ENCODE measurements around the gene PLEKHG4B.
"Not testable (repeated sequence)": the region's sequence is repeated elsewhere in the genome, so short reads cannot be mapped to it uniquely, and the experiment has no call there.

The PLEKHG4B gene

GRCh38 chr5:96976-97660, 5.2 kb downstream of the PLEKHG4B start:
- DNase-seq: no peak

DNA sequence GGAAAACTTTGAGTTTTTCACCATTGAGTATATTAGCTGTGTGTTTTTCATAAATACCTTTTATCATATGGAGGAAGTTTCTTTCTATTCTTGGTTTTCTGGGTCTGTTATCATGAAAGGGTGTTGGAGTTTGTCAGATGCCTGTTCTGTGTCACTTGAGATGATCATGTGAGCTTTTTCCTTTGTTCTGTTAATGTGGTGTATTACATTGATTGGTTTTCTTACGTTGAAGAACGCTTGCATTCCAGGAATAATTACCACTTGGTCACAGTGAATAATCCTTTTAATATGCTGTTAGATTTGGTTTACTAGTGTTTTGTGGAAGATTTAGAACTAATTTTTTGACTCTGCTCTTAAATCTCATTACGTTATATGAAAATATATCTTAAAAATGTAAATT, 7.8 kb downstream of the PLEKHG4B start:
- no peak for DNase-seq

DNA sequence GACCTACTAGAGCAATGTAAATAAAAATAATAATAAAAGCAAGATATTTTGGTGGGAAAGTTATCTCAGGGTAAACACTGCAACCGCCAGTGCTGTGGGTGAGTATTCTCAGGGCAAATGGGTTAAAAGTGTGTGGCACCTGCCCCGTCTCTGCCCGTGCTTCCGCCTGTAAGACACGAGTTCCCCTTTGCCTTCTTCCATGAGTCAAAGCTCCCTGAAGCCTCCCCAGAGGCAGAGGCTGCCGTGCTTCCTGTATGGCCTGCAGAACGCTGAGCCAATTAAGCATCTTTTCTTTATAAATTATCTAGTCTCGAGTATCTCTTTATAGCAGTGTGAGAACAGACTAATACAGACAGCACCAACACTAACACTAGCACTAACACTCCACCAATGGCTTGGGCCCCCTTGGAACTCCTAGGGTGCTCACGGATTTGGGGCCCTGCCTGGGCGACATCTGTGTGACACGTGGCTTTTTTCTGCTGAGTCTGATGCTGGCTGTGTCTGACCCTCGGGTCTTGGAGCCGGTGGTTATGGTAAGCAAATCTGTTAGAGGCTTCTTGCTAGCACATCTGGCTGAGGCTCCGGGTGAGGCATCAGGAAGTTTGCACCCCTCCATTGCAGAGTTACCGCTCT, 10.6 kb downstream of the PLEKHG4B start:
- no peak for DNase-seq

DNA sequence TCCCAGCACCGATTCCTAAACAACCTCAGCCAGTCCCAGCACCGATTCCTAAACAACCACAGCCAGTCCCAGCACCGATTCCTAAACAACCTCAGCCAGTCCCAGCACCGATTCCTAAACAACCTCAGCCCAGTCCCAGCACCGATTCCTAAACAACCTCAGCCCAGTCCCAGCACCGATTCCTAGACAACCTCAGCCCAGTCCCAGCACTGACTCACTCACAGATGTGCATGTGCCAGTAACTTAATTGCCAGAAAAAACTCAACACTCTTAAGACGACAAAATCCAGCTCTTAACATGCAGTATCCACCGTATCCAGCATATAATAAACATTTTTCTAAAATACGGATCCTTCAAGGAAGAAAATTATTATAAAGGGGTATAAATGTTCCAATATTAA, 12.1 kb downstream of the PLEKHG4B start:
- DNase-seq: not testable (repeated sequence)

- DNase-seq: no peak
Measured at GRCh38 chr5:104778-105296, 12.9 kb downstream of the PLEKHG4B start.

GRCh38 chr5:105504-106070, 13.6 kb downstream of the PLEKHG4B start:
- DNase-seq: no peak

- DNase-seq: no peak
Measured at GRCh38 chr5:106587-106986, 14.6 kb downstream of the PLEKHG4B start.

DNA sequence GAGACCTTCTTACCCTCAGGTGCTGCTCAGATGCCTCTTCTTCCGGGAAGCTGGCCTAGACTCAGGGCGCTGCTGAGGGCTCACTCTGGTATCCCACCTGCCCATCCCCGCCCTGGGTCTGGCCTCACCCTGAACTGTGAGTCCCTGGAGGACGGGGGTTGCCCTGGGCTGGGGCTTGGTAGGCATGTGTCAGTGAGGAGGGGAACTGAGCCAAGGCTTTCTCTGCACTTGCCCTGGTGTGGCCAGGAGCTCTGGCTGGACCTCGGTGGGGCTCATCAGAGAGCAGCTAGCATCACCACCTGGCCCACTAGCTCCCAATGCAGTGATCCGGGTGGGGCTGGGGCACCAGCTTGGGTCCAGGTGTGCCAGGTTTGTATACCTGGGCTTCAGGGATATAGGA, 15.6 kb downstream of the PLEKHG4B start:
- DNase-seq: no peak

DNA sequence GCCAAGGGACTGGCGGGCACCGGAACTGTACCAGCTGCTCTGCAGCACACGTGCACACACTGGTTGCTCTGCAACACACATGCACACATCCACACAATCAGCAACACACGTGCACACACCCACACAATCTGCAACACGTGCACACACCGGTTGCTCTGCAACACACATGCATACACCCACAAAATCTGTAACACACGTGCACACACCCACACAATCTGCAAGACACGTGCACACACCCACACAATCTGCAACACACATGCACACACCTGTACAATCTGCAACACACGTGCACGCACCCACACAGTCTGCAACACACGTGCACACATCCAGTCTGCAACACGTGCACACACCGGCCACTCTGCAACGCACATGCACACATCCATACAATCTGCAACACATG, 17.9 kb downstream of the PLEKHG4B start:
- no peak for DNase-seq

- DNase-seq: no peak
Measured at GRCh38 chr5:110270-110888, 18.4 kb downstream of the PLEKHG4B start.

GRCh38 chr5:111171-111570, 19.2 kb downstream of the PLEKHG4B start:
- DNase-seq: no peak

GRCh38 chr5:119486-120097, 27.6 kb downstream of the PLEKHG4B start:
- no peak for DNase-seq

DNA sequence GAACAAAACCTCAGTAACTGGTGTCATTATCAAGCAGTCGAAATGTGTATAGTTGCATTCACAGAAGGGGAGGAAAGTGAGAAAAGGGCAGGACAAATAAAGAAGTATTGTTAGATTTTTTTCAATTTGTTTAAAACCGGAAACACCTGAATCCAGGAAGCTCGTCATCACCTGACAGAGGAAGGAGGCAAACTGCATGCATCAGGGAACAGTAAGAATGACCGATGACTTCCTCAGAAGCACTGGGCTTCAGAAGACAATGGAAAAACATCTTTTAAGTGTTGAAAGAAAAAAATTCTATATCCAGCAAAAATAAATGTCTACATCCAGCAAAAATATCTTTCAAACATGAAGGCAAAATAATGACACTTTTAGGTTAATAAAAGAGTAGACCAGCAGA, 29.5 kb downstream of the PLEKHG4B start:
- no peak for DNase-seq

GRCh38 chr5:125815-126214, 33.8 kb downstream of the PLEKHG4B start:
- DNase-seq: no peak

DNA sequence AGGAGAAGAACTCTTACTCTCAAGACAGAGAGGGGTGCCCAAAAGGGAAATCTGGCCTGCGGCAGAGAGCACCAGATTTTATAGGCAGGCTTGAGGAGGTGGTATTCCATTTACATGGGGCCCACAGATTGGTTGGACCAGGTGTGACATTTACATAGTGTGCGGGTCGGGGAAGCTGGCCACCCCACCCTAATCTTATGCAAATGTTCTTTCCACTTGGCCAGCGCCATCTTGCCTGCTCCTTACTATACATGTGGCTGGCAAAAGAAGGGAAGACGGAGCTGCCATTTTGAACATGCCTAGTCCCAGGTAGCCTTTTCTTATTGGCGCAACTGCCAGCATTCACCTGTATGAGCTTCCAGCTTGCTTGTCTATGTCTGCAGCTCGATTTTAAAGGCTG, 34.8 kb downstream of the PLEKHG4B start:
- DNase-seq: no peak

DNA sequence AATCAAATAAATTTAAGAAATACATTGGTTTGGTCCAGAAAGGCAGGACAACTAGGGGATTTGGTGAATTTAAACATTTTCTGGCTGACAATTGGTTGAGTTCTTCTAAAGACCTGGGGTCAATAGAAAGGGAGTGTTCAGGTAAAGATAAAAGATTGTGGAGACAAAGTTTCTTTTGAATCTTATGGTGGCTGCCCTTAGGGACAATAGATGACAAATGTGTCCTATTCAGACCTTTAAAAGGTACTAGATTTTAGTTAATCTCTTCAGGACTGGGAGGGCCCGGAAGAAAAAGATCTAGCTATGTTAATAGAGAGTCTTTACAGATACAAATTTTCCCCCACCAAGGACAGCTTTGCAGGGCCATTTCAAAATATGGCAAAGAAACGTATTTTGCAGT, 35.9 kb downstream of the PLEKHG4B start:
- no peak for DNase-seq

GRCh38 chr5:128446-128845, 36.5 kb downstream of the PLEKHG4B start:
- no peak for DNase-seq

GRCh38 chr5:129148-129547, 37.2 kb downstream of the PLEKHG4B start:
- no peak for DNase-seq

GRCh38 chr5:129820-130219, 37.9 kb downstream of the PLEKHG4B start:
- no peak for DNase-seq

GRCh38 chr5:130601-131131, 38.7 kb downstream of the PLEKHG4B start:
- no peak for DNase-seq

GRCh38 chr5:136901-137300, 44.9 kb downstream of the PLEKHG4B start:
- DNase-seq: no peak

DNA sequence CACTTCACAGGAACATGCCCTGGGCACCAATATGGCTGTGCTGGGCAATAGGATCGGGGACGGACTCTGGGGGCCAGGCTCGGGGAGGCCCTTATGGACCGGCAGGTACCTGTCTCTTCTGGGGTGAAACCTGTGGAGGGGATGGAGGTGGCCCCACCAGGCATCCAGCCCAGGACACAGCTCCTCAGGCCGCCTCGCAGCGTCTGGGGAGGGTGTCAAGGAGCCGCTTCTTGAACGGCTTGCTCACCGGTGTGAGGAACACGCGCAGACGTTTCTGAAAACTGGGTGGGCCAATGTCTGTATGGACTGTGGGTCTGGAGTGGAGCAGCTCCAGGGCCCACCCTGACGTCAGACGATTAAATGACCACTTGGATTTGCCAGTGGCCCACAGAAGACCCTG, 45.8 kb downstream of the PLEKHG4B start:
- DNase-seq: no peak

- no peak for DNase-seq
Measured at GRCh38 chr5:138936-139335, 47.0 kb downstream of the PLEKHG4B start.

Data from activated CD4-positive, CD25-positive, alpha-beta regulatory T cell treated with anti-CD3 and anti-CD28 coated beads, Interleukin-2, amount 50 U/mL, for 72 hours (primary cell).